Measurements from ENCODE around the gene ATRN. TPM values are rescaled to one million over a fixed set of nuclear protein-coding genes. Genes with fewer than 3 reads are reported as not detected.
A peak's percentile ranks its signal among the peaks of the same experiment; 100 is the strongest.

Gene ATRN
- total RNA-seq, 4 donors from 2014 or later = 14.4 to 20.0 (median 16.3) TPM

- Histone ChIP-seq H3K36me3 (peaks cover 0 to 5% of the 10 kb centered on the region in 2 donors), H3K27ac (peak overlapping the region in 3 of 4 donors; percentile 24 to 39 (median 29)), H3K9me3 (no peaks in the 10 kb centered on the region), H3K4me1 (no peaks in the 10 kb centered on the region), H3K27me3 (no peaks in the 10 kb centered on the region), H3K4me3 (no peak overlapping the region)
- in situ Hi-C loops (cut with MboI; ENCODE audit: low sequenced_read_pairs in 4 of 4) (no loop called here), intact Hi-C loops (cut with DNase I; ENCODE audit: low total_unique reads) (no loop called here)
- TF ChIP-seq, protein P1, sequence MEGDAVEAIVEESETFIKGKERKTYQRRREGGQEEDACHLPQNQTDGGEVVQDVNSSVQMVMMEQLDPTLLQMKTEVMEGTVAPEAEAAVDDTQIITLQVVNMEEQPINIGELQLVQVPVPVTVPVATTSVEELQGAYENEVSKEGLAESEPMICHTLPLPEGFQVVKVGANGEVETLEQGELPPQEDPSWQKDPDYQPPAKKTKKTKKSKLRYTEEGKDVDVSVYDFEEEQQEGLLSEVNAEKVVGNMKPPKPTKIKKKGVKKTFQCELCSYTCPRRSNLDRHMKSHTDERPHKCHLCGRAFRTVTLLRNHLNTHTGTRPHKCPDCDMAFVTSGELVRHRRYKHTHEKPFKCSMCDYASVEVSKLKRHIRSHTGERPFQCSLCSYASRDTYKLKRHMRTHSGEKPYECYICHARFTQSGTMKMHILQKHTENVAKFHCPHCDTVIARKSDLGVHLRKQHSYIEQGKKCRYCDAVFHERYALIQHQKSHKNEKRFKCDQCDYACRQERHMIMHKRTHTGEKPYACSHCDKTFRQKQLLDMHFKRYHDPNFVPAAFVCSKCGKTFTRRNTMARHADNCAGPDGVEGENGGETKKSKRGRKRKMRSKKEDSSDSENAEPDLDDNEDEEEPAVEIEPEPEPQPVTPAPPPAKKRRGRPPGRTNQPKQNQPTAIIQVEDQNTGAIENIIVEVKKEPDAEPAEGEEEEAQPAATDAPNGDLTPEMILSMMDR (IDR thresholded peaks at IDR 0.05 in 4 of 5, conservative IDR thresholded peaks at IDR 0.05 in 1 of 5) = no peak
- no peak for TF ChIP-seq POLR2A (IDR thresholded peaks at IDR 0.05)
- ATAC-seq = no peak
- no peak for DNase-seq
Measured at GRCh38 chr20:3631534-3631933, 160.7 kb downstream of the ATRN start.

DNA sequence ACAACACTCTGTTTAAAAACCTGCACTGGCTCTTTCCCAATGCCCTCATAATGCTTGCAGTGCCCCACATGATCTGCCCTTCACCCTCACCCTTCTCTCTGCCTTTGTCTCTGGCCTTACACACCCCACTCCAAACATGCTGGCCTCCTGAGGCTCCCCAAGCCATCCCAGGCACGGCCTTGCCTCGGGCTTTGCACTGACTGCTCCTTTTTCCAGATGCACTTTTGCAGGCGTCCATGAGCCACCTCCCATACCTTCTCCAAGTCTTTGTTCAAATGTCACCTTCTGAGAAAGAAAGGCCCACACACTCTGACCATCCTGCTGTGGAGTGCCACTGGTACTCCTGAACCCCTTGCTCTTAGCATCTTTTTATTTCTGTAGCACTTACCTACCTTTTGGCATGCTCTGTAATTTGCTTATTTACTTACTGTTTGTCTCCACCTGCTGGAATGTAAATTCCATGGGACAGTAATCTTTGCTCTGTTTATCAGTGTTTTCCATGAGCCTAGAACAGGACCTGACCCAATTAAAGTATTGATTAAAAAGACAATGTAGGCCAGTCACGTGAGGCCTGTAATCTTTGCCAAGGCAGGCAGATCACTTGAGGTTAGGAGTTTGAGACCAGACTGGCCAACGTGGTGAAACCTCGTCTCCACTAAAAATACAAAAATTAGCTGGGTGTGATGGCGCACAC is 161.6 kb downstream of the ATRN start:
- Histone ChIP-seq H3K4me3 (no peak overlapping the region), H3K27me3 (no peaks in the 10 kb centered on the region), H3K36me3 (peaks cover 0 to 5% of the 10 kb centered on the region in 2 donors), H3K9me3 (no peaks in the 10 kb centered on the region), H3K27ac (no peak overlapping the region), H3K4me1 (no peaks in the 10 kb centered on the region)
- ATAC-seq (no peak), DNase-seq (no peak)
- TF ChIP-seq POLR2A (IDR thresholded peaks at IDR 0.05) = no peak
- TF ChIP-seq, protein P1 (IDR thresholded peaks at IDR 0.05 in 4 of 5, conservative IDR thresholded peaks at IDR 0.05 in 1 of 5) = no peak
- in situ Hi-C loops (cut with MboI; ENCODE audit: low sequenced_read_pairs in 4 of 4) = no loop called here
- intact Hi-C loops (cut with DNase I; ENCODE audit: low total_unique reads) = no loop called here

- intact Hi-C loops (cut with DNase I; ENCODE audit: low total_unique reads) = no loop called here
- no peak overlapping the region for H3K4me3 ChIP-seq
- H3K4me1 ChIP-seq = no peaks in the 10 kb centered on the region
- H3K36me3 ChIP-seq = peaks cover 2 to 5% of the 10 kb centered on the region in 2 donors
- ATAC-seq (no peak), DNase-seq (no peak)
- H3K27me3 ChIP-seq = no peaks in the 10 kb centered on the region
- in situ Hi-C loops (cut with MboI; ENCODE audit: low sequenced_read_pairs in 4 of 4) = no loop called here
- no peaks in the 10 kb centered on the region for H3K9me3 ChIP-seq
- TF ChIP-seq, protein P1 (IDR thresholded peaks at IDR 0.05 in 4 of 5, conservative IDR thresholded peaks at IDR 0.05 in 1 of 5) = no peak
- no peak for TF ChIP-seq POLR2A (IDR thresholded peaks at IDR 0.05)
- H3K27ac ChIP-seq = no peak overlapping the region
Measured at GRCh38 chr20:3633913-3634478, 163.2 kb downstream of the ATRN start.

DNA sequence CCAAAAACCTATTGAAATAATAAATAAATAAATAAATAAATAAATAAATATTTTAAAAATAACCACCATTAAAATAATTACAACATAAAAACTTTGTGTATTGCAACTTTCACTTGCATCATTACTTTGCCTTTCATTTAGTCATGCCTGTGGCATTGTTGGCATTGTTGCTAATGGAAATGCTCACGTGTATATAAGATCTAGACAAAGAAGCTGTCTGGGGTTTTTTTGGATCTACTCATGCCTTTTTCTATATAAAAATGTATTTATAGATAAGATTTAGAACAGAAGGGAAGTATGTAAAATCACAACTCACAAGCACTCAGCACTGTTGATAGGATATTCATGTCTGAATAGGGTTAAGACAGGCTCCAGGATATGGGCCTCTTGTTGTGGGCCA is 164.5 kb downstream of the ATRN start:
- DNase-seq (no peak), ATAC-seq (no peak)
- Histone ChIP-seq H3K27ac (no peak overlapping the region), H3K4me1 (no peaks in the 10 kb centered on the region), H3K27me3 (no peaks in the 10 kb centered on the region), H3K36me3 (peaks cover 2 to 7% of the 10 kb centered on the region in 2 donors), H3K4me3 (no peak overlapping the region), H3K9me3 (no peaks in the 10 kb centered on the region)
- in situ Hi-C loops (cut with MboI; ENCODE audit: low sequenced_read_pairs in 4 of 4) (no loop called here), intact Hi-C loops (cut with DNase I; ENCODE audit: low total_unique reads) (no loop called here)
- no peak for TF ChIP-seq POLR2A (IDR thresholded peaks at IDR 0.05)
- TF ChIP-seq, protein P1 (IDR thresholded peaks at IDR 0.05 in 4 of 5, conservative IDR thresholded peaks at IDR 0.05 in 1 of 5) = no peak
